ENCODE measurements around the gene DPH2.

GRCh38 chr1:44014365-44015104, 44.7 kb downstream of the DPH2 start:
- TF ChIP-seq, protein P1, sequence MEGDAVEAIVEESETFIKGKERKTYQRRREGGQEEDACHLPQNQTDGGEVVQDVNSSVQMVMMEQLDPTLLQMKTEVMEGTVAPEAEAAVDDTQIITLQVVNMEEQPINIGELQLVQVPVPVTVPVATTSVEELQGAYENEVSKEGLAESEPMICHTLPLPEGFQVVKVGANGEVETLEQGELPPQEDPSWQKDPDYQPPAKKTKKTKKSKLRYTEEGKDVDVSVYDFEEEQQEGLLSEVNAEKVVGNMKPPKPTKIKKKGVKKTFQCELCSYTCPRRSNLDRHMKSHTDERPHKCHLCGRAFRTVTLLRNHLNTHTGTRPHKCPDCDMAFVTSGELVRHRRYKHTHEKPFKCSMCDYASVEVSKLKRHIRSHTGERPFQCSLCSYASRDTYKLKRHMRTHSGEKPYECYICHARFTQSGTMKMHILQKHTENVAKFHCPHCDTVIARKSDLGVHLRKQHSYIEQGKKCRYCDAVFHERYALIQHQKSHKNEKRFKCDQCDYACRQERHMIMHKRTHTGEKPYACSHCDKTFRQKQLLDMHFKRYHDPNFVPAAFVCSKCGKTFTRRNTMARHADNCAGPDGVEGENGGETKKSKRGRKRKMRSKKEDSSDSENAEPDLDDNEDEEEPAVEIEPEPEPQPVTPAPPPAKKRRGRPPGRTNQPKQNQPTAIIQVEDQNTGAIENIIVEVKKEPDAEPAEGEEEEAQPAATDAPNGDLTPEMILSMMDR (IDR thresholded peaks at IDR 0.05) = no peak
- no peak for TF ChIP-seq POLR2A (IDR thresholded peaks at IDR 0.05)

Measured in right lobe of liver (tissue), 4 donors.